Tibial nerve (tissue), 4 donors: ENCODE data around the gene FDXACB1.

ENCODE experiments used
- CTCF ChIP-seq, 5 experiments: fragments of 200-600 bp in 3 of 5; fragments of 450-650 bp in 2 of 5; sonication (generic) in 3 of 5; IDR thresholded peaks; one replicate each; pipeline ENCODE4 v1.5.1; 2016 to 2019; ENCODE audit warnings: antibody characterized with exemption in 5 of 5, mild to moderate bottlenecking in 3 of 5, moderate library complexity in 2 of 5
- EP300 ChIP-seq, 2 donors: sonication (generic); formaldehyde crosslinking; IDR thresholded peaks; one replicate each; pipeline ENCODE4 v1.6.1; 2017; ENCODE audit warnings: antibody characterized with exemption in 2 of 2, mild to moderate bottlenecking in 1 of 2
- POLR2A ChIP-seq, 2 donors: fragments of 450-650 bp; IDR thresholded peaks; one replicate each; pipeline ENCODE4 v1.6.1; 2017; ENCODE audit warnings: antibody characterized with exemption in 2 of 2, mild to moderate bottlenecking in 2 of 2, moderate library complexity in 2 of 2

DNA sequence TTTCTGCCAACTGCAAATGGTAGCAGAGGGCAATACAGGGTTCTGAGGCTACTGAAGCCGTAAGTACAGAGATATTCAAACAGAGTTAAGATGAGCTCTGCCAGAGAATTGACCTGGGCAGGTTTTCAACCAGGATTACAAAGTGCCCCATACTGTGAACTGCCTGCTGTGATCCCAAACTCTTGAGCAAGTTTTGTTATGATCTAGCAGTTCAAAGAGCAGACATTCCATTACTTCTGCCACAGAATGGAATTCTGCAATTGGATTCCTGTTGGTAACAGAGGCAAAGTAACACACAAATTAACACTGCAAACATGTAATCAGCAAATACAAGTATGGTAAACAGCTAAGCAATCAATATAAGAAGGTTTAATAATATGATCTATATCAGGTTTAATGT is 38.8 kb downstream of the FDXACB1 start:
- no peak for TF ChIP-seq POLR2A (IDR thresholded peaks at IDR 0.05)
- peak in 1 of 2 donors; percentile 19 for TF ChIP-seq EP300 (IDR thresholded peaks at IDR 0.05)
- TF ChIP-seq CTCF (IDR thresholded peaks at IDR 0.05), result no peak
